Kasumi-1 (cell line): Measurements from ENCODE around the gene RRP15.

Source experiments
- DNase-seq, 2 experiments: peaks; one replicate each; lab custom pipeline; 2025; lab: John Stamatoyannopoulos, UW

The RRP15 gene

GRCh38 chr1:218284917-218285635 lies at the start of gene RRP15:
Gene RRP15, plus strand, starts transcription at chr1:218285293. Its CDS starts 24 bp downstream, at chr1:218285317.
- peak; percentile 86 to 91 for DNase-seq

- DNase-seq, result no peak
Observed at GRCh38 chr1:218242171-218242570, 42.9 kb upstream of the RRP15 start.

- DNase-seq, result no peak
Observed at GRCh38 chr1:218247339-218247738, 37.8 kb upstream of the RRP15 start.

GRCh38 chr1:218249338-218250140 lies 35.6 kb upstream of the RRP15 start:
- no peak for DNase-seq

GRCh38 chr1:218250492-218250891 lies 34.6 kb upstream of the RRP15 start:
- DNase-seq, result no peak

- no peak for DNase-seq
Observed at GRCh38 chr1:218254296-218254946, 30.7 kb upstream of the RRP15 start.

GRCh38 chr1:218255090-218255489 lies 30.0 kb upstream of the RRP15 start:
- no peak for DNase-seq

GRCh38 chr1:218257371-218257770 lies 27.7 kb upstream of the RRP15 start:
- DNase-seq, result no peak

- DNase-seq, result no peak
Observed at GRCh38 chr1:218257971-218258370, 27.1 kb upstream of the RRP15 start.

- DNase-seq, result no peak
Observed at GRCh38 chr1:218259339-218259738, 25.8 kb upstream of the RRP15 start.

GRCh38 chr1:218259800-218260199 lies 25.3 kb upstream of the RRP15 start:
- DNase-seq, result peak in 1 of 2 experiments; percentile 33

- no peak for DNase-seq
Observed at GRCh38 chr1:218262259-218262658, 22.8 kb upstream of the RRP15 start.

GRCh38 chr1:218266356-218266755 lies 18.7 kb upstream of the RRP15 start:
- no peak for DNase-seq

- DNase-seq, result no peak
Observed at GRCh38 chr1:218272366-218272765, 12.7 kb upstream of the RRP15 start.

GRCh38 chr1:218273762-218274479 lies 11.2 kb upstream of the RRP15 start:
- peak; percentile 45 to 62 for DNase-seq

GRCh38 chr1:218274511-218274910 lies 10.6 kb upstream of the RRP15 start:
- no peak for DNase-seq

- no peak for DNase-seq
Observed at GRCh38 chr1:218275823-218276222, 9.3 kb upstream of the RRP15 start.

- DNase-seq, result peak; percentile 47 to 71
Observed at GRCh38 chr1:218281285-218281684, 3.8 kb upstream of the RRP15 start.

- DNase-seq, result no peak
Observed at GRCh38 chr1:218284377-218284916, 646 bp upstream of the RRP15 start.

- DNase-seq, result no peak
Observed at GRCh38 chr1:218292515-218292914, 7.4 kb downstream of the RRP15 start.

GRCh38 chr1:218294546-218294945 lies 9.5 kb downstream of the RRP15 start:
- no peak for DNase-seq

GRCh38 chr1:218296162-218296561 lies 11.1 kb downstream of the RRP15 start:
- DNase-seq, result no peak
